Keratinocyte (primary cell): ENCODE measurements around the gene VRK3. TPM values are rescaled to one million over a fixed set of nuclear protein-coding genes. Genes with fewer than 3 reads are reported as not detected.
A peak's percentile ranks its signal among the peaks of the same experiment; 100 is the strongest.

ENCODE experiments used
- DNase-seq: peaks from one replicate; pipeline ENCODE4 v3.0.0-alpha.2; 2011; ENCODE audit warnings: low read depth, missing footprints, low spot score
- FAIRE-seq: peaks from 2 replicates; lab custom pipeline; 2011; peaks lifted over from hg19 to GRCh38; lab: Jason Lieb, UNC
- H2AFZ ChIP-seq: 2 replicates; pipeline ENCODE4 v1.6.0; 2012; ENCODE audit warnings: low read length, control low read depth, inconsistent platforms; ENCODE audit not compliant: control insufficient read depth
- H3K27ac ChIP-seq: 2 replicates; pipeline ENCODE4 v1.5.1; 2011; ENCODE audit warnings: low read length; ENCODE audit not compliant: control insufficient read depth, insufficient read depth
- H3K27me3 ChIP-seq: 3 replicates; pipeline ENCODE4 v1.6.0; 2011; ENCODE audit warnings: low read length; ENCODE audit not compliant: control insufficient read depth, insufficient read depth; ENCODE audit errors: extremely low read depth
- H3K36me3 ChIP-seq, 2 experiments: 2 replicates in 1 of 2; 3 replicates in 1 of 2; pipeline ENCODE4 v1.5.1; 2011; ENCODE audit warnings: low read length in 2 of 2, mild to moderate bottlenecking in 1 of 2; ENCODE audit not compliant: control insufficient read depth in 2 of 2, insufficient read depth in 2 of 2; ENCODE audit errors: extremely low read depth in 1 of 2
- H3K4me1 ChIP-seq: 3 replicates; pipeline ENCODE4 v1.5.1; 2011; ENCODE audit warnings: low read length; ENCODE audit not compliant: control insufficient read depth, insufficient read depth; ENCODE audit errors: extremely low read depth
- H3K4me2 ChIP-seq: 3 replicates; pipeline ENCODE4 v1.6.0; 2011; ENCODE audit warnings: low read depth, low read length; ENCODE audit not compliant: control insufficient read depth, insufficient read depth; ENCODE audit errors: extremely low read depth
- H3K4me3 ChIP-seq, 3 experiments: fragments of 200-600 bp in 1 of 3; sonication (generic) in 1 of 3; 2 replicates in 2 of 3; 3 replicates in 1 of 3; pipeline ENCODE4 v1.5.1; 2011 to 2016; ENCODE audit warnings: low read length in 3 of 3, mild to moderate bottlenecking in 3 of 3, control low read depth in 2 of 3, inconsistent platforms in 1 of 3, low read depth in 1 of 3, mixed read lengths in 1 of 3, mixed run types in 1 of 3, moderate library complexity in 1 of 3; ENCODE audit not compliant: control insufficient read depth in 2 of 3, insufficient read depth in 2 of 3; ENCODE audit errors: extremely low read depth in 1 of 3
- H3K79me2 ChIP-seq: 2 replicates; pipeline ENCODE4 v1.6.0; 2012; ENCODE audit warnings: low read length; ENCODE audit not compliant: control insufficient read depth, insufficient read depth
- H3K9ac ChIP-seq: 3 replicates; pipeline ENCODE4 v1.6.0; 2011; ENCODE audit warnings: low read length; ENCODE audit not compliant: control insufficient read depth, insufficient read depth; ENCODE audit errors: extremely low read depth
- H3K9me1 ChIP-seq: 3 replicates; pipeline ENCODE4 v1.6.0; 2011; ENCODE audit warnings: low read length; ENCODE audit not compliant: control insufficient read depth, insufficient read depth; ENCODE audit errors: extremely low read depth
- H3K9me3 ChIP-seq: 2 replicates; pipeline ENCODE4 v1.5.1; 2012; ENCODE audit warnings: low read depth, low read length; ENCODE audit not compliant: control insufficient read depth
- H4K20me1 ChIP-seq: 3 replicates; pipeline ENCODE4 v1.6.0; 2011; ENCODE audit warnings: low read length; ENCODE audit not compliant: control insufficient read depth, insufficient read depth; ENCODE audit errors: extremely low read depth
- CTCF ChIP-seq, 3 experiments: IDR thresholded peaks in 1 of 3; conservative IDR thresholded peaks in 1 of 3; optimal IDR thresholded peaks in 1 of 3; 2 replicates in 2 of 3; 3 replicates in 1 of 3; pipeline versions ENCODE3 to v1.5.1; 2011; ENCODE audit warnings: low read length in 3 of 3, mild to moderate bottlenecking in 3 of 3, moderate library complexity in 2 of 3, control low read depth in 1 of 3, inconsistent platforms in 1 of 3; ENCODE audit not compliant: insufficient read depth in 2 of 3; ENCODE audit errors: extremely low read depth in 1 of 3
- EZH2 ChIP-seq: IDR thresholded peaks from one replicate; pipeline ENCODE4 v1.6.1; 2012; ENCODE audit warnings: inconsistent platforms, mild to moderate bottlenecking, low read length, moderate library complexity
- dilution Hi-C: fragments of 300-500 bp; cut with MboI; formaldehyde crosslinking; loops from one replicate; pipeline ENCODE4 v1.7.0; 2020; ENCODE audit warnings: low sequenced_read_pairs; ENCODE audit not compliant: extremely low pct_ligation_motif_present
- polyA plus RNA-seq, 5 experiments: library from polyadenylated mRNA; depleted of rRNA in 3 of 5; stranded (reverse) in 3 of 5; stranded (forward) in 1 of 5; unstranded in 1 of 5; fragments of >200 nt; gene quantifications; 1 replicate in 1 of 5; 2 replicates in 3 of 5; 3 replicates in 1 of 5; pipeline versions ENCODE4 v1.2.1 to v1.2.3, GENCODE V29; 2011 to 2012; ENCODE audit warnings: missing spikeins in 2 of 5, low read depth in 1 of 5, low replicate concordance in 1 of 5

VRK3 gene
- polyA plus RNA-seq, 1 donor (not counting 4 experiments of a cell fraction or from before 2014, with no cell fraction given) = 15.6 TPM

GRCh38 chr19:50026550-50026906, 1.4 kb upstream of the VRK3 start:
- H3K27ac ChIP-seq = no peak overlapping the region
- no peaks in the 10 kb centered on the region for H3K9me1 ChIP-seq
- peak overlapping the region; percentile 98 for H3K9ac ChIP-seq
- peak overlapping the region; percentile 63 to 74 (median 73) for H3K4me3 ChIP-seq
- no peaks in the 10 kb centered on the region for H3K27me3 ChIP-seq
- H3K36me3 ChIP-seq = peaks cover 7 to 17% of the 10 kb centered on the region in 2 experiments
- no peaks in the 10 kb centered on the region for H4K20me1 ChIP-seq
- H3K4me2 ChIP-seq = peak overlapping the region; percentile 94
- no peak for FAIRE-seq
- no peak for DNase-seq
- H3K9me3 ChIP-seq = no peaks in the 10 kb centered on the region
- H2AFZ ChIP-seq = no peak overlapping the region
- H3K79me2 ChIP-seq = peaks cover 76% of the 10 kb centered on the region
- H3K4me1 ChIP-seq = peaks cover 10% of the 10 kb centered on the region
- dilution Hi-C loops = no loop called here
- TF ChIP-seq CTCF (optimal IDR thresholded peaks at IDR 0.05 in 1 of 3, IDR thresholded peaks at IDR 0.05 in 1 of 3, conservative IDR thresholded peaks at IDR 0.05 in 1 of 3; ENCODE audit: extremely low read depth in 1 of 3, insufficient read depth in 2 of 3, low read length in 3 of 3) (no peak), EZH2 (no peak)

- H3K27ac ChIP-seq = peak within 1 kb of the TSS; percentile 93
- FAIRE-seq = no peak
- peak within 1 kb of the TSS; percentile 94 for H3K4me2 ChIP-seq
- H3K79me2 ChIP-seq = peaks cover 79% of the 10 kb centered on the region
- no peak for TF ChIP-seq CTCF (optimal IDR thresholded peaks at IDR 0.05 in 1 of 3, IDR thresholded peaks at IDR 0.05 in 1 of 3, conservative IDR thresholded peaks at IDR 0.05 in 1 of 3; ENCODE audit: extremely low read depth in 1 of 3, insufficient read depth in 2 of 3, low read length in 3 of 3)
- no peak for TF ChIP-seq EZH2
- H3K27me3 ChIP-seq = no peaks in the 10 kb centered on the region
- no peaks in the 10 kb centered on the region for H3K9me1 ChIP-seq
- peak within 1 kb of the TSS; percentile 98 for H3K9ac ChIP-seq
- H3K36me3 ChIP-seq = peaks cover 6 to 12% of the 10 kb centered on the region in 2 experiments
- H3K4me1 ChIP-seq = peaks cover 10% of the 10 kb centered on the region
- dilution Hi-C loops = no loop called here
- H3K4me3 ChIP-seq = peak within 1 kb of the TSS; percentile 73 to 97 (median 95)
- DNase-seq = peak; percentile 65
- peak within 1 kb of the TSS; percentile 97 for H2AFZ ChIP-seq
- H3K9me3 ChIP-seq = no peaks in the 10 kb centered on the region
- H4K20me1 ChIP-seq = no peaks in the 10 kb centered on the region
Observed at GRCh38 chr19:50025794-50026549, 800 bp upstream of the VRK3 start, which contains the start of gene ZNF473. Gene ZNF473 (plus strand): TSS chr19:50026005. CDS start chr19:50031083, 5,078 bp downstream.
